EH (cell line): ENCODE data around the gene PCDH15.
"Not testable (repeated sequence)": the region's sequence is repeated elsewhere in the genome, so short reads cannot be mapped to it uniquely, and the experiment has no call there.

Source experiments
- DNase-seq: peaks from one replicate; pipeline ENCODE4 v3.0.0-alpha.2; 2015; ENCODE audit warnings: low read depth

Gene PCDH15

DNA sequence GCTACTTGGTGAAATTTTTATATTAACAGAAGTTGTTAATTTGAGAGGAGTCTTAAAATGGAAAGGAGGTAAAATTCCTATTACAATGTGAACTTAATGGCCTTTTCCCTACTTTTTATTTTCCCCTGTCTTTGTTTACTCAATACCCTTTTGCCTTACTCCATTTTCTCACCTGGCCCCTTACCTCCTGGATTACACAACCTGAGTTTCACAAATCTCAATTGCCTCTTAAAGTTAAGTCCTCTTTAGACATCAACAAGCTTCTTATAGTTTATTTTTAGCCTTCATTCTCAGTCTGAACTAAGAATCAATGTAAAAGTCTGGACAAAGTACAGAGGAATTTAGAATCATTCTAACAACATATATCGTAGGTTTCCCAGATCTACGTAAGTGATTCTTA is 247.0 kb downstream of the PCDH15 start:
- DNase-seq, result no peak

DNA sequence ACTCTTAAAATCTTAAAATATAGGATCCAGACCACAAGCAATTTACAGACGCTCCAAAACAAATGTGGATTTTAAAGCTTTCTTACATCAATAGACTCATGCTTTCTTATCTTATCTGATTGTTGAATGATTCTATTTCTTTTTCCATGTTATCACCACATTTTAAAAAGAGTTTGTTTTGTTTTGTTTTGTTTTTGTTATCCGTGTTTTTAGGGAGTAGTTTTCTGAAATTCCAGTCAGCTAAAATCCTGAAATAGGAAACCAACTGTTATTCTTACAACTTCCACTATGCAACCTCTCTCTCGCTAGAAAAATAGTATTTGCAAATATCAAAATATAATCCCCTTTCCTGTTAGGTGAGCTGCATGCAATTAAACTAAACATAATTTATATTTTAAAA is 251.0 kb downstream of the PCDH15 start:
- DNase-seq, result no peak

DNA sequence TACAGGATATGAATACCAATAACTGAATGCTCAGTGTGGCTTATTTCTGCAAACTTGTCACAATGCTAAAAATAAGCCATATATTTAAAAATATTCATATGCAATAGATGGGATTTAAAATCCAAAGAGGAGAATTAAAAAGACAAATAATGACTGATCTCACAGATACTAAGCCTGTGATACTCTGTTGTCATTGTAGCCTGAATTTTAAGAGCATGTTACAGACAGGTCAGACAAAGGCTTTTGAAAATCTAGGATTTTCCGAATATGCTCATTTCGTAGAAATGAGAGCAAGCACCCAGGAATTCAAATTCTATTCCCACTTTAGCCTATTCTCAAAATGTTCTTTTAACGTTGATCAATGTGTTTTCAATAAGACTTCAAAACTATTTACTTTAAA is 269.7 kb downstream of the PCDH15 start:
- no peak for DNase-seq

DNA sequence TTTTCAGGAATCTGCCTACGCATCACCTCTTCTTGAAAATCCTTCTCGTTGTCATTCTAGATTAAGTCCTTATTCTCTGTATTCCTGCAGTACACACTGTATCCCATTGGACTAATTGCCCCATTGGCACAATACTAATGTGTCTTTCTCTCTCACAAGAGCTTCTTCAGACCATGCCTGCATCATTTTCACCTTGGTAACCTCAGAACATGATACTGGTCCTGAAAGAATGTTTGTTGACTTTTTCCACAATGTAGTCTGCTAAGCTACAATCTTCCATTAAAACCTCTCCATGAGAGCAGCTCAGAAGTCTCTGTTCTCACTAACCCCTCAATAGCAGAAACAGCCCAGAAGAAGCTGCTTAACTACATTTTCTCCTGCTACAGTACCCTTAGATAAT is 270.7 kb downstream of the PCDH15 start:
- DNase-seq, result no peak

DNA sequence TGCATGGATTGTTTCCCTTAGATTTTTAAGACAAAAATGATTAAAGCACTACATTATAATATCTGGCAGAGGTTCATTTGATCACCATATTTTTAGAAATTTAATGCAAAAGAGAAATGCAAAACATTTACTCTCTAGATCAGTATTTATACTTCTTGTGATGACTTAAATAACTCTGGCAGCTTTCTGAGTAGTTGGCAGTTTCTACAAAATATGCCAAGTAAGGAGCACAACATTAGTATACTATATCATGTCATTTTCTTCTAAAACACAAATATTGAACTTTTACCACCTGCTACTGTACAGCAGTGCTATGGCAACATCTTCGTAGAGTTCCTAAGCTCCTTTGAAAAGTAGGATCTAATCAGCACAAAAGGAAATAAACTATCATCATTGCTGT is 275.2 kb downstream of the PCDH15 start:
- DNase-seq, result no peak

DNA sequence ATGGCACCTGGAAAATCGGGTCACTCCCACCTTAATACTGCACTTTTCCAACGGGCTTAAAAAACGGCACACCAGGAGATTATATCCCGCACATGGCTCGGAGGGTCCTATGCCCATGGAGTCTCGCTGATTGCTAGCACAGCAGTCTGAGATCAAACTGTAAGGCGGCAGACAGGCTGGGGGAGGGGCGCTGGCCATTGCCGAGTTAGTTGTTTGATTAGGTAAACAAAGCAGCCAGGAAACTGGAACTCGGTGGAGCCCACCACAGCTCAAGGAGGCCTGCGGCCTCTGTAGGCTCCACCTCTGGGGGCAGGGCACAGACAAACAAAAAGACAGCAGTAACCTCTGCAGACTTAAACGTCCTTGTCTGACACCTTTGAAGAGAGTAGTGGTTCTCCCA is 285.8 kb downstream of the PCDH15 start:
- not testable (repeated sequence) for DNase-seq

DNA sequence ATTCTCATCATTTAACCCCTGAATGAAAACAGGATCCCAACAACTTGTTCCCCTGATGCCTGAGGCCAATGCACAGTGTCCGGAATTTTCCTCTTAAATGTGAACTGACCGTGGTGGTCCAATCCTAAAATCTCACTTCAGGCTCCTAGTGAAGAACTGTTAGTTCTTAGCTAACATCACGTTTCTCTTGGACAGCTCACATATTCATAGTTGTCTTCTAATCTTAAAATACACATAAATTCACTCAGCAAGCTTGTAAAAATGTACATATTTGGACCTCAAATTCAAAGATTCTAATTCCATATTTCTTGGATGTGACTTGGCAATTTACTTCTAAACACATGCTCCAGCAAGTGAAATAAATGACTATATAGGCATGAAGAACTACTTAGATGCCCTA is 297.2 kb downstream of the PCDH15 start:
- DNase-seq, result no peak

DNA sequence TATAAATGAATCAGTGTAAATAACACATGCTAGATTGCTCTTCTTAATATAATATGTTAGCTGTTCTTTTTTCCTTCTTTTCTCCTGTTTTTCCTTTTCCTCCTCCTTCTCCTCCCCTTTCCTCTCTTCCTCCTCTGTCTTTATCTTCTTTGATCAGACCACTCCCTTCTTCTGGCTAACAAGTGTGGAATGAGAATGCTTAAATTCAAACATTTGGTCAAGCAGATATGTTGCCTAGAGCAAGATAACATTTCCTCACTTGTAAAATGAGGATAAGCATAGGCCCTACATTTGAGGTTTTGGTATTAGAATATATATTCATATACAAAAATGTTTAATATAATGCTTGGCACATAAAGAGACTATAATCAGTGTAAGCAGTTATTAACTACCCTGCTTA is 299.1 kb downstream of the PCDH15 start:
- DNase-seq, result no peak

DNA sequence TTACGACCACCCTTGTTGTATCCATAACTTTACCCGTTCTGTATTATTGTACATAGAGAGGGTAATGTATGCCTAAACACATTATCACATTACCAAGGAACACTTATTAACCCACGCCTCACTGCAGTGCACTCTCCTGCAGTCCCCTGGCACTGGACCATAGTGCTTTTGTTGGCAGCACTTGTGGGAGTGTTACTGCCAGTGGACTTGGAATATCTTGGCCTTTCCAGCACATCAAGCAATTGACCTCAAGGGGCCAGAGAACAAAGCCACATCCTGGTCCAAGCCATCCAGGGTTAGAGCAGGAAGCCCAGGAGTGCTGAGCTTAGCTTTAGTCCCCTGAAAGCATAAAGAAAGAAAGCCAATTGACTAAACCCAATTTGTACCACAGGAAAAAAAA is 304.2 kb downstream of the PCDH15 start:
- DNase-seq, result no peak

DNA sequence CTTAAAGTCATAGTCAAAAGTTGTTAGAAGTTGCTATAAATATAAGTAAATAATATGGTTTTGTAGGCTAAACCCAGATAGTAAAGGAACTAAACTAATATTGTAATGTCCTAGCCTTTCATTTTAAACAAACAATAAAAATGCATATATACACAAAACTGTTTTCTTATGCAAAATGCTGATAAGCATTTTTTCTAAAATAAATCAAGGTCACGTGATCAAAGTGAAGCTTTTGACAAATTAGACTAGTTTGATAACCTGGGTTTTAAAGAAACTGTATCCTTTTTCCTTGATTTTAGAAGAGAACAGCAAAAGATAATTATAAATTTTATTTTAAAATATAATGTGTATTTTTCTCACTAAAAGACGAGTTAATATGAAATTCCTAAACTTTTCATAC is 313.3 kb downstream of the PCDH15 start:
- DNase-seq, result no peak

DNA sequence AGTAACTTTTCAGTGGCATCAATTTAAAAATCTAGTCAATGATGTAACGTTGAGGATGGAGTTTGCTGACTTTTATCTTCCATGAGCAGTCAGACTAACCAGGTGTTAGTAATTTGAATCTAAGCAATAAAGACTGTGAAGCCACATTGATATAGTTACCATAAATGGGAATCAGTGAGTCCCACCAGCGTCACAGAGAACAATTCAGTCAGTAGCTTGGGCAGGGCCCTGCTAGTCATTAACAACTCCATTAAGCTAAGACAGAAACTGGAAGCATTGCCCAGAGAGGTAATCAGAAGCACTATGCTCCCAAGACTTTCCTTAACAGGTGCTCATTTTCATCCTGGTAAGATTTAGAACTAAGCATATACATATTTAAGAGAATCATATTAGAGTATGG is 315.1 kb downstream of the PCDH15 start:
- no peak for DNase-seq

DNA sequence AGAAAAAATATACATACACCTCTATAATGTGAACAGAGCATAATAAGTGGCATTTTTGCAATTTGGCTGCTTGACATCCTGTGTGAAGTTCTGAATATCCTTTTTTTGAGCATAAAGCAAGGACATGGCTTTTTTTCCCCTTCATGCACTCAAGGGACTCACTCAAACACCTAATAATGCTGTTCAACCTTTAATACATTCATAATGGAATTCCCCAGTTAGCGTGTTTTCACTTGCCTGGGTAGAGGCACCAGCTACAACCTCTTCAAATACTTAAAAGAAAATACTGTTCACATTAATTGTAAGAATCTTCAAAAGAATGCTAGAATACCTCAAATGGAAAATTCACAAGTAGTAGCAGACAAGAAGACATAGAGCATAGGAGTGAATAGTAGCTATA is 316.8 kb downstream of the PCDH15 start:
- DNase-seq, result no peak

DNA sequence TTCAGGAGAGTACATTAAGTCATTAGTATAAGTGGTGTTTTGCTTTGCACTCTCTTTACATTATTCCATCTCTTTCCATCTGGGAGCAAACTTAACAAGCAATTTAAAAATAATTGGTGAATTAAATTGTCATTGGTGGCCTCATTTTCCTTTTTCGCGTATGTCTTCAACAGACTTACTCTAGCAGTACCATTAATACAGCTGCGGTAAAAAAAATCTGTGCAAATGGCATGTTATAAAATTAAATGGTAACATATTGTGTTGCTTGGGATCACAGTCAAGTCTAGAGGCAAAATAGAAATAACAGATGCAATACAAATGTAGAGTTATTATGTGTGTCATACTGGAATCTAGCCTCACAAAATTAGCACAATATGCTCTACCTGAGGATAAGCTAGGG is 322.4 kb downstream of the PCDH15 start:
- DNase-seq, result no peak

DNA sequence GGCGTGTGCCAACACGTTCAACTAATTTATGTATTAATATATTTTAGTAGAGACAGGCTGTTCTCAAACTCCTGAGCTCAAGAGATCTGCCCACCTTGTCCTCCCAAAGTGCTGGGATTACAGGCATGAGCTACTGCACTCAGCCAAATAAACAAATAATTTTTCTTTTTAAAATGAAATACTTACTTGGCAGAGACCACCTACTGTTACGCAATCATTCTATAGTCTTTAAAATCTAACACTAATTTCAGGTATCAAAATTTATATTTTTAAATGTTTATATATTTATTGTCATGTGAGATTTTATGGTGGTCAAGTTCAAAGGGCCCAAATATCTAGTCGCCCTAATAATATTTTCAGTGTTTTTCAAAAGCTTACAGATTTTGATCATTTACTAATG is 323.3 kb downstream of the PCDH15 start:
- DNase-seq, result no peak

DNA sequence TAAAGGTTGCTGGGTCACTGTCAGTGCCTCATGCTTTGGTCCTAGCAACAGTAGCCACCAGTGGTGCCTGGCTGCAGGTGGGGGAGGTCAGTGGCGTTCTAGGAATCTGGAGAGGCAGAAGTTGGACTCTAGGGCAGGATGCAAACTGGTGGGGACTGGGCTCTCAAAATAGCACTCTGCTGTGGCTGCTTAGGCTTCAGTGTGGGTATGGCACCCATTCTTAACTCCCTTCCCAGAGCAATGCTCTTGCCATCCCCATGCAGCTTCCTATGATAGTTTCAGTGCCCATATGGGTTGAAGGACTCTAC is 330.8 kb downstream of the PCDH15 start:
- DNase-seq, result no peak

DNA sequence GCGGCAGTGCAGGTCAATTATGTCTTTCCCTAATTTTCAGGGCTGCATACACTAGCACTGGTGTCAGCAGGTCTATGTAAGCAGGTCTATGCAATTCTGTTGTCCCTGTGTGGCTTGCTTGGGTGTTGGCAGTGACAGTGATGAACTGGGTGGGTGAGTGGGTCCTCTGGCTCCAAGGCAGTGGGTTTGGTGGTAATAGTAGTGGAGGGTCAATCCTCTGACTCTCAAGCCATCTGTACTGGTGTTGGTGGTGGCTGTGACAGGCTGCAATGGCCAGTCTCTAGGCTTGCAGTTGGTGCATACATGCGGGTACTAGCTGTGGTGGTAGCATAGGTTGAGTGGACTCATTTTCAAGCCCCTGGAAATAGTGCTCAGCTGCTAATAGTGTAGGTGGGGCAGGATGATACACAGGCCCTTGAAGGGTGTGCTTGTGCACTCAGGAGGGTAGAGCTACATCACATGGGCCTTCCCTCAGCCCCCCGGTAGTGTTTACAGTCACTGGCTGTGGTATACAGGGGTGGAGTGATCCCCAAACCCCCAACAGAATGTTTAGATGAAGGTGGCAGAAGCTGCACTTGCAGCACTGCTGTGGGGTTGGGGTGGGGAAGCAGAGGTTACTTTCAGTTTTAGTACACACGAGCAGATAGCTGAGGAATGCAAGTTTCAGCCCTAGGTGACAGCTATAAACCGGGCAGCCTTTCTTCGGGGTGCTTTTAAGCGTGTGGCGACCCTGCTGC is 331.3 kb downstream of the PCDH15 start:
- DNase-seq, result no peak

DNA sequence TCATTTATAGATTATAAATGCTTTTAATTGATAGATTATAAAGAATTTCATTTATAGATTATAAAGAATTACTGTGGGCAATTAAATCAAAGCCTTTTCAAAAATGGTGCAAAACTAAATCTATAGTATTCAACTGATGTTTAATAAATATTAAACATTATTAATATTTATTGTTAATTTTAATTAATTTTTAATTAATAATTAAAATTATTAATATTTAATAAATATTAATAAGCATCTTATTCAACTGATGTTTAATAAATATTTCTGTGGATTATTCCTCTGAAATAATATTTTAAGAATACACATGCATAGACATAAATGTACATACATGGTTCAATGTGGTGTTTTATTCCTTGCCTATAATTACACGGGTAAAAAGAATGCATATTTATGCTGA is 346.8 kb downstream of the PCDH15 start:
- no peak for DNase-seq

DNA sequence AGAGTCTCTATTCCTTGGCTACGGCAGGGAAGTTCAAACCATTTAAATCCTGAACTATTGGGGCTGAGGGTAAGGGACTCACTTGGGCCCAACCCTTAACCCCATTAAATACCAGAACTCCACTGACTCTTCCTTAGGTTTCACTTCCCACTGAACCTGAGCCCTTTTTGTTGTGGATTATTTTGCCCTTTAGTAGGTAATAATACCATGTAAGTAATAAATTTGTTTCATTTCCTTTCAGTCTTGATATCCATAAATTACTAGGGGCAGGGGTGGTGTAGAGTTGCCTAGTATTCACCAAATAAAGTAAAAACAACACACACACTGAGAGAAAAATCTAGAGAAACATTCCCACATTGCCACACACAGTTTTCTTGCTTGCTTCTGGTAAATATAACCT is 352.0 kb downstream of the PCDH15 start:
- no peak for DNase-seq

DNA sequence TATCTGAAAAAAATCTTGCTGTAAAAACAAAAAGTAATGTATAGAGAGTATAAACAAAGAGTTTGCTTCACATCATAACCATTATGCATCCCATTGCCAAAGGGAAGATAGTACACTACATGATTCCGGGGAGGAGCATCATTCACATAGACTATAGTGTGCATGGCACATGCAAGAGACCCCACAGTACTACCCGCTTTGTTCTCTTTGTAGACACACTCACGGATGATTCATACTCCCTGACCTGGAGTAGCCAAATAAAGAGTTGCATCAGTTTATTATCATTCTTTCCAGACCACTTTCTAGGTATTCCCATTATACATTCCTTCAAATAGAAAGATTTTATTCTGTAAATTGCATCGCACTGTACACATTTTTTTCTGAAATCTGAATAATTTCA is 356.9 kb downstream of the PCDH15 start:
- no peak for DNase-seq

DNA sequence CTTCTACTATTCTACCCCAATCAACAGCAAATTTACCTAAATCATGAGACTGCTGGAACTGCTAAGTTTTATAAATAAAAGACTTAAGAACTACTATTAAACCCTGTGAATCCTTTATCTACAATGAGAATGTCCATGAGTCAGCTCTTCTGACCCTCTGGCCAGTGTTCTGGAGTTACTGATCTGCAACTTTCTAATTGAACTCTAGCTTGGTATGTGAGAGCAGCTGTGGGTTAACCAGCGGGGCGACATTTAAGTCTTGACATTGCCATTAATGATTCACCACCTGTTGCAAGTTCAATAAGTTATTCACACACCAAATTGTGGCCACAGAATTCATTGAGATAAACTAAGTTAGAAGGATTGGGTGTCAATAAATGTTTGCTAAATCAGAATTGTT is 359.8 kb downstream of the PCDH15 start:
- DNase-seq, result no peak

DNA sequence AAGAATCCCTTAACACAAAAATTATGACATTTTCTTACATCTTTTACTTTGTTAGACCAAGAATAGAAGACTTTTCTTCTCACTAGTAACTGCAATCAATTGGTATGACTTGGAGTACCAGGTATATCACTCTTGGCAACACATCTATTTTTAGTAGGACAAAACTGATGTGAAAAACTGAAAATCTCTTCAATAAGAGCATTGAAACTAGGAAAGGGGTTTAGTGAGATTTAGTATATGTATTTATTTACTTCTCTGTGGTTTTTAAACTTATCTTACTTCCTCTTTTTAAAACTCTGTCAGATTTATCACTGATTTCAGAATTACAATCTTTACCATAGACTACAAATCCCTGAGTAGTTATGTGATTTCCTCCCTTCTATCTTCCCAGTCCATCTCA is 366.2 kb downstream of the PCDH15 start:
- DNase-seq, result no peak

DNA sequence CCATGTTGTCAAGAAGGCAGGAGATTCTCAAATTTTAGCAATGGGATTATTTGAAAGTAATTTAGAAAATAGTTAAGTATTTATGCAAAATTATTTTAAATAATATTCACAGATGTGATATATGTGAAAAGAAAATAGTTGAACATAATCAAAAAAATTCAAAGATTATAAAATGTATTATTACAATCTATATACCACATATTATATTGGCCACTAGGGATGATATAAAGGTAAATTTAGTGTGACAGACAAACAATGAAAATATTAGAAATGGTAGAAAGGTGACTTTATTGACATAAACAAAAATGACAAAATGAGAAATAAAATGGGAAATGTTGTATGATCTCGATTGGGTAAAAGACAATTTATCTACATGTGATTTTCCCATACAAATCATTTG is 385.5 kb downstream of the PCDH15 start:
- no peak for DNase-seq

DNA sequence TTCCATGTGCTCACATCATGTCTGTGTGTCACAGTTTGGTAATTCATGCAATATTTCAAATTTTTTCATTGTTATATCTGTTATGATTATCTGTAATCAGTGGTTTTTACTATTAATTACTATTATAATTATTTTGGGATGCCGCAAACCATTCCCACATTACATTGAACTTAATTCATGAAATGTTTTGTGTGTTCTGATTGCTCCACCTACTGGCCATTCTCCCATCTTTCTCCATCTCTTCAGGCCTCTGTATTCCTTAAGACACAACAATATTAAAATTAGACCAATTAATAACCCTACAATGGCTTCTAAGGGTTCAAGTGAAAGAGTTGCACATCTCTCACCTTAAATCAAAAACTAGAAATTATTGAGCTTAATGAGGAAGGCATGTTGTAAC is 398.5 kb downstream of the PCDH15 start:
- DNase-seq, result no peak

DNA sequence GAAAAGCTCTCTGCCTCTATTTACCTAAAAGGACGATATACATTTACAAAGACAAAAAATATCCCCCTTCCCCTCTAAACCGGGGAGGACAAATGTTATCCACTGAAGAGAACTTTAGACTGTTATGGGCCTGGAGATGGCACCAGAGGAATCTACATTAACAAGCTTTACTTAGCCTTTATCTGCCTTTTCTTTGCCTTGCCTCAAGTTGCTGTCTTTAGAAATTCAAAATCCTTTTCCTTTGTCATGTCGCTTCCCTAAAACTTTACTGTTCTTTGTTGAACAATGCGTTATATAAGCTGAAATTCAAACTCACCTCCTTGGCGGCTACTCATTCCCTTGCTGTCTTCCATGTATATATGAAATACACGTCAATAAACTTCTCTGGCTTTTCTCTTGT is 405.0 kb downstream of the PCDH15 start:
- DNase-seq, result no peak

DNA sequence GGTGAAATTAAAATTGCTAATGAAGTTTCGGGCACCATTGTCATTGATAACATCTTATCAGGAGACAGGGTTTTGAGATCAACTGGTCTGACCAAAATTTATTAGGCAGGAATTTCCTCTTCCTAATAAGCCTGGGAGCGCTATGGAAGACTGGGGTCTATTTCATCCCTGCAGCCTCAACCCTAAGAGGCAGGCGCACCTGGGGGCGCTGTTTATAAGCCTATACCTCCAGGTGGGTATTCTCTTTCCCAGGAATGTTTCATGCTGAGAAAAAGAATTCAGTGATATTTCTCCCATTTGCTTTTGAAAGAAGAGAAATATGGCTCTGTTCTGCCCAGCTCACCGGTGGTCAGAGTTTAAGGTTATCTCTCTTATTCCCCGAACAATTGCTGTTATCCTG is 406.4 kb downstream of the PCDH15 start:
- DNase-seq, result not testable (repeated sequence)
